ENCODE results near the gene ZBTB8OS.
"Not testable (repeated sequence)": the region's sequence is repeated elsewhere in the genome, so short reads cannot be mapped to it uniquely, and the experiment has no call there.

Gene ZBTB8OS

DNA sequence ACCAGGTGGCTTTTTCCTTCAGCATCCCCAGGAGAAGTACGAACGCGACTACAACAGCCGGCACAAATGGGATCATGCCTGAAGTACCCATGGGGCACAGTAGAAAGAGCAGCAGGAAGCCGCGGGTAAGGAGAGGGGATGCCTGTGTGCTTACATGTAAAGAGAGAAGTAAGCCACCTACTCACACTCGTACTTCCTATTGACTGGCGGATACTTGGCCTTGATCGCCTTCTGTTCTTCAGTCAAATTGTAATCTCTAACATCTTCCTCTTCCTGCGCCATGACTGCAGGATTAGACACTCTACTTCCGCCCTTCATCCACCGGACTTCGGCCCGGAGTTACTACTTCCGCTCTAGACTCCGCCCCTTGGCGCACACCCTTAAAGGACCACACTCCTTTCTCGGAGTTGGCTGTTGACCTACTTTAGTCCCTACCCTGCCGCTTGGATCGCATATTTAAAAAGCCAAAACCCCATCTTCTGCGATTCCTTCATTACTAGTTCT is at the start of gene ZBTB8OS:
ZBTB8OS (minus strand) TSS at position 303 of the 504 bp plus-strand sequence; CDS start at position 282, 21 bp downstream.
- DNase-seq, result peak; percentile 88

DNA sequence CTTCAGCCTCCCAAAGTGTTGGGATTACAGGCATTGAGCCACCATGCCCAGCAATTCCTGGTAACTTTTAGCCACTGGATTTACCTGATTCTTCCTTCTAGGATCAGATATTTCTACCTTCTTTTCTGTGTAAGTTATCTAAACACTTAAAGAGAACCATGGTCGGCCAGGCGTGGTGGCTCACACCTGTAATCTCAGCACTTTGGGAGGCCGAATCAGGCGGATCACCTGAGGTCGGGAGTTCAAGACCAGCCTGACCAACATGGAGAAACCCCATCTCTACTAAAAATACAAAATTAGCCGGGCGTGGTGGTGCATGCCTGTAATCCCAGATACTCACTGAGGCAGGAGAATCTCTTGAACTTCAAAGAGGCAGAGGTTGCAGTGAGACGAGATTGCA is 46.6 kb upstream of the ZBTB8OS start:
- not testable (repeated sequence) for DNase-seq

DNA sequence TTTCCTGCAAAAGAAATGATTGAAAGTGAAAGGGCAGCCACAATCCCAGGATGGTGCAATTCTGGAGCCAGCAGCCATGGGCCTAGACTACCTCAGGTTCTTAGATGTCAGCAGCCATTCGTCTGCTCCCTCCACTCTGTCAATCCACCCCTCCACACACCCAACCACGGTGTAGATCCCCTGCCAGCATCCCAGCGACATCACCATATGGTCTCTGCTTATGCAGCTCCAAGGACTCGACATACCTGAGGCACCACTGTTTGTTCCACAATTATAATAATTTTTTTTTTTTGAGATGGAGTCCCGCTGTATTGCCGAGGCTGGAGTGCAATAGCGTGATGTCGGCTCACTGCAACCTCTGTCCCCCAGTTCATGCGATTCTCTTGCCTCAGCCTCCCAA is 45.7 kb upstream of the ZBTB8OS start:
- DNase-seq, result no peak

DNA sequence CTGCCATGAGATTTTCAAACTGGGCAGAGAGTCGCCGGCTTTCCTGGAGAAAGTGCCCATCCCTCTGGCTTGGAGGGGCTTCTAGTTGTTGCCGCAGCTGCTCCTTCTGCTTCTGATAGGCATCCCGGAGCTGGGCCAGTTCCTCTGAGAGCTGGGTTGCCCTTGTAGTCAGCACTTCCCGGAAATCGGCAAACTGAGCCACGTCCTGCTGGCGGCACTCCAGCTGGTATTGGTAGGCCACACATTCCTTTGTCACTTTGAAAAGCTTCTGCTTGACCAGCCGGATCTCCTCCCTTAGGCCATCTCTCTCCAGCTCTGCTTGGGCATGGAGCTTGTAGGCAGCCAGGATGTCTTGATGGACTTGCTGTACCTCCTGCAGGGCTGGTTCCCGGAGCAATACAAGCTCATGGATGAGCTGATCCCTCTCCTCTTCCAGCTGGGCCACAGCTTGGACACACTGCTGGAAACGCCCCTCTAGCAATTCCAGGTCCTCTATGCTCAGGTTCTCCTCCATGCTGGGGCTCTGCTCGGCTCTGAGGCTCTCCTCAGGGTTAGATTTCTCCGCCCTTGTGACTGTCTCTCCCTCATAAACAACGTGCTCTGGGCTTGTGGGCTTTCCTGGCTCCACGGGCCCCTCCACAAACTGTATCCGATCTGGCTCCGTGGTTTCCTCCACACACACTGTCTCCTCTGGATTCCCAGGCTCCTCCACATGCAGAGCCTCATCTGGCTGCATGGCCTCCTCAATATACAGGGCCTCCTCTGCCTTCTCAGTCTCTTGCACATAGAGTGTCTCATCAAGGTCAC is 45.0 kb upstream of the ZBTB8OS start:
- DNase-seq, result peak; percentile 24

DNA sequence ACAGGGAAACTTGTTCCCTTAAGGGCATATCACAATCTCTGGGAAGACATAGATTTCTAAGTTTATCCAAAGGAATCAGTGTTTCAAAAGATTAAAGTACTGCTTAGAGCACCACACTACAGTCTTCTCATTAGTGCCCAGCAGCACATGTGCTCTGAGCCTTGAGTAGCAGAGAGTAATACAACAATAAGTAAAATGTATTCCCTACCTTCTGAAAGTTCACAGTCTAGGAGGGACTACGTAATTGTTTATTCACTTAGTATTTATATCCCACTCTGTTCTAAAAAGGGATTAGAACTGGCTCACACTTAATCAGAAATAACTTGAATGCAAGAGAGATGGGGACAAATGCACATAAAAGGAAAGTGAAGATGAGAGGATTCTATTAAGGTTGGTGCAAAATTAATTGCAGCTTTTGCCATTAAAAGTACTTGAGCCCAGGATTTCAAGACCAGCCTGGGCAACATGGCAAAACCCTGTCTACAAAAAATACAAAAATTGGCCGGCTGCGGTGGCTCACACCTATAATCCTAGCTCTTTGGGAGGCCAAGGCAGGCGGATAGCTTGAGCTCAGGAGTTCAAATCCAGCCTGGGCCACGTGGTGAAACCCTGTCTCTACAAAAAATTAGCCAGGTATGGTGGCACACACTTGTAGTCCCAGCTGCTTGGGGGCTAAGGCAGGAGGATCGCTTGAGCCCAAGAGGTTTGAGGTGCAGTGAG is 43.3 kb upstream of the ZBTB8OS start:
- DNase-seq, result no peak

DNA sequence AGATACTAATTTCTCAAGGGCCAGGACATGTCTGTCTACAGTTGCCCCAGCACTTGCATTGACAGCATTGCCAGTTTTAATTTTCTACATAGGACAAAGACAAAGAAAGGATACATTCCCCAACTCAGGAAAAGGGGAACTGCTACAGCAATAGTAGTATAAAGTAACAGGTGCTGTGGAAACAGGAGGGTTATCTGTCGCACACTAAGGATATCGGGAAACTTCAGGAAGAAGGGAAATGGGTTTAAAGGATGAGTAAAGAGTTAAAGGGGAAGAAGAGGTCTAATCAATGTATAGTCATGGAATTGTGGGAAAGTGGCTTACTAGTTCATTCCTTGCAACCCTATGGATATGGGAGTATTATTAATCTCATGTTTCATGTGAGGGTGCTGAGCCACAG is 36.0 kb upstream of the ZBTB8OS start:
- no peak for DNase-seq

DNA sequence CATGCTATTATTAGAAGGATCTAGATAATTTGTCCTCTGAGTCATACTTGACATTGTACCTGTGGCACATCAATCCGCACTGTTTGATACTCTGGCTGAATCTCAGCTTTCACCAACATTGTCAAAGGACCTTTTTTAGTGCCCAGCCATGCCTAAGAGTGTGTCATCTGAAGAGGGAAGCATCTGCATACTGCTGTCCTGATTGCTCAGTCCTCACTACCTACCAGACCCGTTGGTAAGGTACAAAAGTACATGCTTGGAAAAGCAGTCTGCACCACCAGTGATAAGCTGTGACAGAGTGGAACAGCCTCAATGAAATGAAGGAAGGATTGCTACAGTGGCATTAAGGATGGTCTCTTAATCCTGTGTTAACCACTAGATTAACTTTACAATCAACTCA is 35.1 kb upstream of the ZBTB8OS start:
- no peak for DNase-seq

DNA sequence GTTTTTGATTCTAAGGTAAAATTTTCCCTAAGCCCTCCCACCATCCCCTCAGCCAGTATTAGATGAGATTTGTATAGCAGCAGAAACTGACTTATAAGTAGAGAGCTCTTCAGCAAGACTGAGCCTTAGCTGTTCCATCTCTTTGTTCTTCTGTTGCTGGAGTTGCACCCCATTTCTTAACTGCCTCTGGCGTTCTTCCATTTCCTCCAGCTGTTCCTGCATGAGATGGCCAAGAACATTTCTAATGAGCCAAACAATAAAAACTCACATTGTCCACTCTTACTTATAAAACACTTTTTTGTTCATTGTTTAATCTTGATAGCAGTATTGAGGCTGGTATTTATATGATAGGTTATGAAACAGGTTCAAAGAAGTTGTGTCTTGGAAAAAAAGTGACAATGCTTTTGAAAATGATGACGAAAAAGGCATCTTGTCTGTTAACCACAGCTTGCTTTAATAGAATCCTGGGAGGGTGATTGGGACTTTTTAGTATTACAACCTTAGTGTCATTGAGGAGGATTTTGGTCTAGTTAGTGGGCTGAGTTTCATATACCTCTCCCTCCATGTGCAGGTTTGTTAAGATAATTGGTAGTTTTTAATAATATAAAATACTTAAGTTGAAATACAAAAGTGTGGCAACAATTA is 33.9 kb upstream of the ZBTB8OS start:
- no peak for DNase-seq

DNA sequence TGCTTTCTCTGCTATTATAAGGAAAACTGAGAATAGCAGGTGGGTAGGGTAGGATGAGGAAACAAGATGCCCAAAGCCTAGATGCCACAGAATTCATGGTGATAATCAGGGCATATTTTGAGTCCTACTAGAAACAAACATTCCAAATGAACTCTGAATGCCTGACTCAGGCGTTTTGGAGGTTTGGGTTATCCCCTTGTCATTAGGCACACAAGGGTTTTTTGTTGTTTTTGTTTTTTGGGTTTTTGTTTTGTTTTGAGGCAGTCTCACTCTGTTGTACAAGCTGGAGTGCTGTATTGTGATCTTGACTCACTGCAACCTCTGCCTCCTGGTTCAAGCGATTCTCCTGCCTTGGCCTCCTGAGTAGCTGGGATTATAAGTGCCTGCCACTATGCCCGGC is 33.0 kb upstream of the ZBTB8OS start:
- DNase-seq, result no peak

DNA sequence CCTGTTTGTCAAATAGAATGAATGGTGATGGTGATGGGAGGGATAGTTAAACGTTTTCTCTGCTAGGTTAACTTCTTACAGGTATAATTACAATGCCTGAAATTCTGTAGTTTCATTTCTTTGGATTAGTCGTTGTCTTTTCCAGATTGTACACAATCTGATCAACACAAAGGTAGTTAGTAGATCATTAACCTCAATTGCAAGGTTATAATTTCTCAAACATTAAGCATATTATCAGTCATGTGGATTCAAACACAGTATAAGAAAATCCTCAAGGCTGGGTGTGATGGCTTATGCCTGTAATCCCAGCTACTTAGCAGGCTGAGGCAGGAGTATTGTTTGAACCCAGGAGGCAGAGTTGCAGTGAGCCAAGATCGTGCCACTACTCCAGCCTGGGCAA is 31.6 kb upstream of the ZBTB8OS start:
- no peak for DNase-seq

DNA sequence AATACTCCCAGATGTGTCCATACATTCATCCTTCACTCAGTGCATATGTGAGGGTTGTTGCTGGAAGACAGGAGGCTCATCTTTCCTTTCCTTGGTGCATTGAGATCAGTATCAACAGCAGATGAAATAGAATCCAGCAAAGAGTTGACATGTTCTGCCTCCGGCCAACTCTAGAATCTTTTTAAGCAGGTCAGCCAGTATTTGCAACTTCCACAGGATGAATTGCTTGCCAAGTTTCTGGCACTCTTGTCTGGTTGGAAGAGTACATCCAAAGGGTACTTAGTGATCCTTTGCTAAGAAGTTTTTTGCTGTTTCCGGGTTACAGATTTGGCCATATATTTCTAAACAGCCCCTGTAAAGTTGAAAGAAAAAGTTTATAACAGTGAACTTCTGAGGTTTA is 31.2 kb upstream of the ZBTB8OS start:
- DNase-seq, result no peak

DNA sequence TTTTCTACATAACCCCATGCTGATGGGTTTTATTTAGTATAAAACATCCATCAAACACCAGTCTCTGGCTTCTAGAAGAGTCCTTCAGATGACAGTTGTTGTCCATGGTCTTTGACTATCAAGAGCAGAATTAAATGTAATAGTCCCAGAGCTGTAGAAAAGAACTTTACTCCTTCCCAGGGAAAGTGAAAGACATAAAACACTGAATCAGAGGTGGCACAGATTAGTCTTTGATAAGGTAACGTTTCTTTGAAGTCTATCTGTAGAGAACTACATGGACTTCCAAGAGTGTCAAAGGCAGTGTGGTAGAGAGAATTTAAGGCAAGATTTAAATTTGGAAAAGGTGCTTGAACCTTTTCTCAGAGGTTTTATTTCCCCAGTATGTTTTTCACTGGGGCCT is 30.3 kb upstream of the ZBTB8OS start:
- no peak for DNase-seq

DNA sequence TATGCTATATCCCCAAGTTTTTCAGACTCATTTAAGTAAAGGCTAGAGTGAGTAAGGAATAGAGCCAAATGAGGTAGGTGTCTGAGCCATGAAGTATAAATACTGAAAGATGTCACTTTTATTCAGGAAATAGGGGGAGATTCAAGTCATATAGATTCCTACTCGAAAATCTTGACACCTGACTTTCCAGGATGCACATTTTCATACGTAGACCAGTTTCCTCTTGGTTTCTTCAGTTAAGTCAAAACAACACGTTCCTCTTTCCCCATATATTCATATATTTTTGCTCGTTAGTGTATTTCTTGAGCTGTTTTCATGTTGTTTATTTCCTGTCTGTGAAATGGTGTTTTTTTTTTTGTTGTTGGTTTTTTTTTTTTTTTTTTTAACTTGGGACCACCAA is 29.6 kb upstream of the ZBTB8OS start:
- not testable (repeated sequence) for DNase-seq

DNA sequence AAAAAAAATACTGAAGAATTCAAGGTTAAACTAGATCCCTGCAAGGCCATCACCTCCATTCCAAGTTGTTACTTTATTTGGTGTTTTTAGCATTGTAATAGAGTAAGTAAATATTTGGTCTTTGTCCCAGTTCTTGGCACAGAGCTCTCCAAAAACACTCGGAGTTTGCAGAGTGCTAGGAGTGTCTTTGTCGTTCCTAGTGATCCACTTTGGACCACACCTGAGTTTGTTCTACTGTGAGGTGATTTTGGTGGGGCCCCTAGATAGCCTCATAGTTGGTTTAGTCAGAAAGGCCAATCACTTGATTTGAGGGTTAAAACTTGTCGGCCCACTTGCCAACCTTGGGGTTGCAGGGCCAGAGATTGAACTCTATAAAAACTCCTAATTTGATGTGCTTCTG is 26.6 kb upstream of the ZBTB8OS start:
- DNase-seq, result no peak

DNA sequence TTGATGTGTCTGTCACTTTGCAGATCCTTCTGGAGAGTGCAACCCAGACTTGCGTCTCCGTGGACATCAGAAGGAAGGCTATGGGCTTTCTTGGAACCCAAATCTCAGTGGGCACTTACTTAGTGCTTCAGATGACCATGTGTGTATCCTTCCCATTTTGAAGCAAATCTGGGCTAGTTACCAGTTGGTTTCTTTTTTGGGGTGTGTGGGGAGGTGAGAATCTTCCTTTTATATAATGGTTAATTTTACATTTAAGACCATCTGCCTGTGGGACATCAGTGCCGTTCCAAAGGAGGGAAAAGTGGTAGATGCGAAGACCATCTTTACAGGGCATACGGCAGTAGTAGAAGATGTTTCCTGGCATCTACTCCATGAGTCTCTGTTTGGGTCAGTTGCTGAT is 18.4 kb upstream of the ZBTB8OS start:
- DNase-seq, result not testable (repeated sequence)

DNA sequence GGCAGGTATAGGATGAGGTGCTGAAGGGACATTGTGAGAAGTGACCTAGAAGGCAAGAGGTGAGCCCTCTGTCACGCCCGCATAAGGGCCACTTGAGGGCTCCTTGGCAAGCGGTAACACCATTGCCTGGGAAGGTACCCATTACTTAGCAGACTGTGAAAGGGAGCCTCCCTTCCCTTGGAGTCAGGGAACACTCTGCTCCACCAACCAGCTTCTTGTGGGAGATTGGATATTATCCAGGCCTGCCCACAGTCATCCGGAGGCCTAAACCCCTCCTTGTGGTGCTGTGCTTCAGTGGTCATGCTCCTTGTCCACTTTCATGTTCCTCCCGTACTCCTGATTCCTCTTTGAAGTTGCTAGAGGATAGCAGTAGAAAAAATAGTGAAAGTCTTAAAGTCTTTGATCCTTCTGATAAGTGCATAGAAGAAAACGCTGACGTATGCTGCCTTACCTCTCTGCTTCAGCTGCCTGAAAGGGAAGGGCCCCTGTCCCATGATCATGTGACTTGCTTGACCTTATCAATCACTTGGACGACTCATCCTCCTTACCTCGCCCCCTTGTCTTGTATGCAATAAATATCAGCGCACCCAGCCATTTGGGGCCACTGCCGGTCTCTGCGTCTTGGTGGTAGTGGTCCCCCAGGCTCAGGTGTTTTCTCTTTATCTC is 16.7 kb upstream of the ZBTB8OS start:
- no peak for DNase-seq

DNA sequence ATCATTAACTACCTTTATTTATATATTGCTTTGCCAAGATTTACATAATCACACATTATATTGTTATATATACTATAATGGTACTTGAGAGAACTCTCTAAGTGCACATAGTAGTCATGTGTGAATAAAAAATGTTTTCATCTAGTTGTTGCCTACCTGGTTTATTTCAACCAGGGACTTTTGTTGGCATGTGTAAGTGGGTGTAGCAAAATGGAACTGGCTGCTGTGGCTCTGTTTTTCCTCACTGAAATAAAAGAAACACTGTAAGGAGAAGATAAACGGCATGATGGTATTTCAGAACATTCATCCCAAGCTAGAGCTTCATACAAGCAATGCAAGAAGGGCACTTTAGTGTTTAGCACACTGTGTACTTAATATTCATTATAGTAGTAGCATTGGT is 15.6 kb upstream of the ZBTB8OS start:
- DNase-seq, result no peak

DNA sequence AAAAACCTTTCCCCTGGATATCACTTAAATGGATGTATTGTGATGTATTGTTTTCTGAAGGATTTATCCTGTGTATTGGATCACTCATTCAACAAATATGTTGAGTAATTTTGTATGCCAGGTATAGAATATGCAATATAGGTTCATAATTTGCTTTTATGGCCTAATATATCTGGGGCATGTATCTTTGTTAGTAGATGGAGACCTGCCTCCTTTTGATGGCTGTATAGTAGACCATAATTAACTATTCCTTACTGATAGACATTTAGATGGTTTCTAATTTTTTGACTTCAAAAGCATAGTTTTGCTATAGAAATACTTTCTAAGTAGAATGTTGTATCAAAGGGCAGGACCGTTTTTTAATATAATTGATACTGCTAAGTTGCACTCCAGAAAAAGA is 9.2 kb upstream of the ZBTB8OS start:
- no peak for DNase-seq

DNA sequence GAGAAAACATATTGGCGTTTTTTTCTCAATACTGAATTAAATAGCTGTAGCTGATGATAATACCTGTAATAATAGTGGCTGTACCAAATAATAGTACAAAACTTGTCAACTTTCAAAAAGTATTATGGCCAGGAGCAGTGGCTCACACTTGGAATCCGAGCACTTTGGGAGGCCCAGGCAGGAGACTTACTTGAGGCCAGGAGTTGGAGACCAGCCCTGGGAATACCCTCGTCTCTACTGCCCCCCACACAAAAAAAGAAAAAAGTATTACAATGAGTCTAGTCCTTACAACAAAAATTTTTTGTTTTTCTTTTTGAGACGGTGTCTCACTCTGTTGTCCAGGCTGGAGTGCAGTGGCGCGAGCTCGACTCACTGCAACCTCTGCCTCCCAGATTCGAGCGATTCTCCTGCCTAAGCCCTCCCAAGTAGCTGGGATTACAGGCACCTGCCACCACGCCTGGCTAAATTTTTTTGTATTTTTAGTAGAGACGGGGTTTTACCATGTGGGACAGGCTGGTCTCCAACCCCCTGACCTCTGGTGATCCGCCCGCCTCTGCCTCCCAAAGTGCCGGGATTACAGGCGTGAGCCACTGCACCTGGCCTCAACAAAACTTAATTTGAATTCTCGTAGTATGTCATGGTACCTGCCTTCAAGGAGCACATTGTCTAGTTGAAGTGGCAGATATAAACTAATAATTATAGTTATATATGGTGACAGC is 2.1 kb upstream of the ZBTB8OS start:
- DNase-seq, result no peak

DNA sequence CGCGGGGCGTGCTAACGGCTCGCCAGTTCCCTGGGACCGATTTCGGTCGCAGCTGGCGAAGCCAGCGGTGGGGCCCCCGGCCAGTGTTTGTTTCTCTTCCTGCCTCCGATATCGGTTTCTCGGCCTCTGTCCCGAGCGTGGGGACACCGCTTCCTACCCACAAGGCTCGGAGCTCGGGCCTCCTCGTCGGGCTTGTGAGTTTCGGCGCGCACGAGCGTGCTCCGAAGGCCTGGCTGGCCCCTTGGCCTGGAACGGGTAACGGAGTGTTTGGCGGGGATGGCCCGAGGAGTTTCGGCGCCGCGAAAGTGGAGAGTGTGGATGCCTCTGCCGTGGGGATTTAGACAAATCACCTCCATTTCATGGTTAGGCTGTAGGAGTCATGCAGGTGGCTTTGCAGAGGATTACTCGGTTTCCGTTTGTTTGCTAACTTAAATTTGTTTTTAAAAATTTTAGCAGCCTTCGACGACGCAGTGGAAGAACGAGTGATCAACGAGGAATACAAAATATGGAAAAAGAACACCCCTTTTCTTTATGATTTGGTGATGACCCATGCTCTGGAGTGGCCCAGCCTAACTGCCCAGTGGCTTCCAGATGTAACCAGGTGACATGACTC is 1.2 kb upstream of the ZBTB8OS start:
- no peak for DNase-seq

DNA sequence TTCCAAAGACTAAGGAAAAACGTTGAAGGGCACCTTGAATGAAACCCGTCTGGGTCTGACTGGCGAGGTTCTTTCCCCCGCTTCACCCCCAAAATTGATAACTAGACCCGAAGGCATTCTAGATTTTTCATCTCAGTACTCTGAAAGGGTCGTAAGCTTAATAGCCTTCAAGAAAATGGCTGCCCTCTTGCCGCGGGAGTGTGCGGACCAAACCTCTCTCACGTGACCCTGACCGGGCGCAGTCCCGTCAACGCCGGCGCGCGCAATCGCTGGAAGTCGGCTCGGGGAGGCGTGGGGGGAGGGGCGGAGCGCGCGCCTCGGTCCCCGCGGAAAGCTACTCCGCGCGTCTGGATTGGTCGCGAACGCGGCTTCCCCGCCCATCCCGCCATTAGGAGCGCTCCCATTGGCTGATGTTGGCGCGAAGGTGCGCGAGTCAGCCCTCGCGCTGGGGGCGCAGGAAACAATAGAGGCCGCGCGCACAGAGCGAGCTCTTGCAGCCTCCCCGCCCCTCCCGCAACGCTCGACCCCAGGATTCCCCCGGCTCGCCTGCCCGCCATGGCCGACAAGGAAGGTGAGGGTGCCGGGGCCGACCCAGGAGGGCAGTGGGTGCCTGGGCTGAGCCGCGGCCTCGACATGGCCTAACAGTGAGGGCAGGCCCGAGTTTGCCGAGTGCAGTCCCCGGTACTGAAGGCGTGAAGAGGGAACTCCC is 556 bp upstream of the ZBTB8OS start, which contains the start of gene RBBP4:
RBBP4 (plus strand) TSS at position 457 of the 709 bp plus-strand sequence; CDS start at position 556, 99 bp downstream.
- peak; percentile 97 for DNase-seq

Data from KG1 (cell line).